GM10266 (cell line): ENCODE measurements around the gene DHX40.

Experiments used
- DNase-seq: peaks from one replicate; pipeline ENCODE4 v3.0.0; 2012; ENCODE audit errors: extremely low spot score
- TF ChIP-seq, protein P1 (sequence below): IDR thresholded peaks from 2 replicates; pipeline ENCODE4 v1.5.1; 2012; ENCODE audit warnings: mild to moderate bottlenecking, low read depth; ENCODE audit not compliant: control insufficient read depth, insufficient read depth; ENCODE audit errors: missing control alignments

DHX40 gene

GRCh38 chr17:59526451-59526850, 39.0 kb upstream of the DHX40 start:
- TF ChIP-seq, protein P1, sequence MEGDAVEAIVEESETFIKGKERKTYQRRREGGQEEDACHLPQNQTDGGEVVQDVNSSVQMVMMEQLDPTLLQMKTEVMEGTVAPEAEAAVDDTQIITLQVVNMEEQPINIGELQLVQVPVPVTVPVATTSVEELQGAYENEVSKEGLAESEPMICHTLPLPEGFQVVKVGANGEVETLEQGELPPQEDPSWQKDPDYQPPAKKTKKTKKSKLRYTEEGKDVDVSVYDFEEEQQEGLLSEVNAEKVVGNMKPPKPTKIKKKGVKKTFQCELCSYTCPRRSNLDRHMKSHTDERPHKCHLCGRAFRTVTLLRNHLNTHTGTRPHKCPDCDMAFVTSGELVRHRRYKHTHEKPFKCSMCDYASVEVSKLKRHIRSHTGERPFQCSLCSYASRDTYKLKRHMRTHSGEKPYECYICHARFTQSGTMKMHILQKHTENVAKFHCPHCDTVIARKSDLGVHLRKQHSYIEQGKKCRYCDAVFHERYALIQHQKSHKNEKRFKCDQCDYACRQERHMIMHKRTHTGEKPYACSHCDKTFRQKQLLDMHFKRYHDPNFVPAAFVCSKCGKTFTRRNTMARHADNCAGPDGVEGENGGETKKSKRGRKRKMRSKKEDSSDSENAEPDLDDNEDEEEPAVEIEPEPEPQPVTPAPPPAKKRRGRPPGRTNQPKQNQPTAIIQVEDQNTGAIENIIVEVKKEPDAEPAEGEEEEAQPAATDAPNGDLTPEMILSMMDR = no peak
- no peak for DNase-seq

DNA sequence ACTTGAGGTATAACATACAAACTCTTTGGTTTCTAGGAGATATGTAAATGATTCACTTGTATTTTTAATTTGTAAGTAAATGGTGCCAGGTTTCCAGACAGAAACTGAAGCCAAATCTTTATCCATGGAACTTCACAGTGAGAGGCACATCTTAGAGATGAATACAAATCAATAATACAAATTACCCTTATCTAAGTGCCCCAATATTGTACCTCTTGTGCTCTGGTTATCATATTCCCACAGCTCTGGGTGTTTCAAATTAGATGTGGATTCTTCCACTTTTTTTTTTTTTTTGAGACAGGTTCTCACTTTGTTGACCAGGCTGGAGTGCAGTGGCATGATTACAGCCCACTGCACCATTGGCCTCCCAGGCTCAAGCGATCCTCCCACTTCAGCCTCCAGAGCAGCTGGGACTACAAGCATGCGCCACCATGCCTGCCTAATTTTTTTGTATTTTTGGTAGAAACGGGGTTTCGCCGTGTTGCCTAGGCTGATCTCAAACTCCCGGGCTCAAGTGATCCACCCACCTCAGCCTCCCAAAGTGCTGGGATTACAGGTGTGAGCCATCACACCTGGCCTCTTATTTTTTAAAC, 38.0 kb upstream of the DHX40 start:
- no peak for DNase-seq
- TF ChIP-seq, protein P1 = no peak

GRCh38 chr17:59527931-59528330, 37.5 kb upstream of the DHX40 start:
- no peak for DNase-seq
- TF ChIP-seq, protein P1 = no peak

GRCh38 chr17:59530531-59530930, 34.9 kb upstream of the DHX40 start:
- TF ChIP-seq, protein P1 = no peak
- no peak for DNase-seq

DNA sequence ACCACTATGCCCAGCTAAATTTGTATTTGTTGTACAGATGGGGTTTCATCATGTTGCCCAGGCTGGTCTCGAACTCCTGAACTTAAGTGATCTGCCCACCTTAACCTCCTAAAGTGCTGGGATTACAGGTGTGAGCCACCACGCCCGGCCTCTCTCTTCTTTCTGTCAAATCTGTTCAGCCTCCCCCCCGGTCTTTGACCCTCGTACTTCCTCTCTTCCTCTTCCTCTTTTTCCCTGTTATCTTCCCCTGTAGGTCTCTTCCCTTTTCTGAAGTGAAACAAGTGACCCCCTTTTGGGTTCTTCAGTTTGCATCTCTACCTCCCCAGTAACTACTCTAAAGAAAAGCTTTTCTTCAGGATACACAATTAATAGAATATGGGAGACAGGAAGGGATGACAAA, 31.7 kb upstream of the DHX40 start:
- no peak for DNase-seq
- TF ChIP-seq, protein P1 = no peak

- DNase-seq = no peak
- TF ChIP-seq, protein P1 = peak; percentile 20
Measured at GRCh38 chr17:59534583-59534982, 30.8 kb upstream of the DHX40 start.

DNA sequence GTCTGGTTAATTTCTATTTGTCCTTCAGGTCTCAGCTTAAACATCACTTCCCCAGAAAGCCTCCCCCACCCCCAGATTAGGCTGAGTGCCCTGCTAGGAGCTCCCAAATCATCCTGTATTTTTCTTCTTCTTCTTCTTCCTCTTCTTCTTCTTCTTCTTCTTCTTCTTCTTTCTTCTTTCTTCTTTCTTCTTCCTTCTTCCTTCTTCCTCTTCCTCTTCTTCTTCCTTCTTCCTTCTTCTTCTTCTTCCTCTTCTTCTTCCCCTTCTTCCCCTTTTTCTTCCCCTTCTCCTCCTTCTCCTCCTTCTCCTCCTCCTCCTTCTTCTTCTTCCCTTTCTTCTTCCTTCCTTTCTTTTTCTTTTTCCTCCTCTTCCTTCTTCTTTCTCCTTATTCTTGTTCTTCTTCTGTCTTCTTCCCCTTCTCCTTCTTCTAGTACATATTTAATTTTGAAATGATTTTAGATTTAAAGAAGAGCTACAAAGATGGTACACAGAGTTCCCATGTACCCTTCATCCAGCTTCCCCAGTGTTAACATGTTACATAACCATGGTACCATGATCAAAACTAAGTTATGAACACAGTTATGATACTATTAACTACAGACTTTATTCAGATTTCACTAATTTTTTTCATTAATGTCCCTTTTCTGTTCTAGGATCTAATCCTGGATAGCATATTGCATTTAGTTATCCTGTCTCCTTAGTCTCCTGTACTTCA, 27.1 kb upstream of the DHX40 start:
- TF ChIP-seq, protein P1 = no peak
- no peak for DNase-seq
